MM.1S (cell line): Measurements from ENCODE around the gene MYRIP.

Experiments used
- DNase-seq: peaks from one replicate; pipeline ENCODE4 v3.0.0-alpha.2; 2015
- H2AFZ ChIP-seq: fragments of 300-600 bp; sonication (generic); 2 replicates; pipeline ENCODE4 v1.6.0; 2016; ENCODE audit warnings: antibody characterized with exemption, low read length
- H3F3A ChIP-seq: fragments of 300-600 bp; sonication (generic); 2 replicates; pipeline ENCODE4 v1.6.1; 2016; ENCODE audit warnings: mild to moderate bottlenecking, antibody characterized with exemption, low read length, moderate library complexity, mixed read lengths; ENCODE audit not compliant: insufficient read depth
- H3K27ac ChIP-seq: fragments of 300-600 bp; sonication (generic); 2 replicates; pipeline ENCODE4 v1.5.1; 2016; ENCODE audit warnings: mild to moderate bottlenecking, low read length
- H3K27me3 ChIP-seq: fragments of 300-600 bp; sonication (generic); replicated peaks from 2 replicates; pipeline ENCODE4 v1.6.0; 2016; ENCODE audit warnings: low read length; ENCODE audit not compliant: insufficient read depth
- H3K36me3 ChIP-seq: fragments of 300-600 bp; sonication (generic); replicated peaks from 2 replicates; pipeline ENCODE4 v1.6.1; 2016; ENCODE audit warnings: mild to moderate bottlenecking, low read length, mixed read lengths; ENCODE audit not compliant: insufficient read depth
- H3K4me1 ChIP-seq: fragments of 300-600 bp; sonication (generic); 2 replicates; pipeline ENCODE4 v1.6.1; 2016; ENCODE audit warnings: low read length, mixed read lengths
- H3K4me2 ChIP-seq: fragments of 300-600 bp; sonication (generic); 2 replicates; pipeline ENCODE4 v1.6.0; 2016; ENCODE audit warnings: low read depth, low read length
- H3K4me3 ChIP-seq: fragments of 300-600 bp; sonication (generic); 2 replicates; pipeline ENCODE4 v1.5.1; 2016; ENCODE audit warnings: low read length, mixed read lengths
- H3K79me2 ChIP-seq: fragments of 300-600 bp; sonication (generic); 2 replicates; pipeline ENCODE4 v1.6.1; 2016; ENCODE audit warnings: mixed run types, low read length, mixed read lengths
- H3K9ac ChIP-seq: fragments of 300-600 bp; sonication (generic); 2 replicates; pipeline ENCODE4 v1.6.1; 2016; ENCODE audit warnings: low read length, mixed read lengths
- H3K9me2 ChIP-seq: fragments of 300-600 bp; sonication (generic); replicated peaks from 2 replicates; pipeline ENCODE4 v1.6.1; 2016; ENCODE audit warnings: mild to moderate bottlenecking, low read length, mixed read lengths; ENCODE audit not compliant: insufficient read depth
- H3K9me3 ChIP-seq: fragments of 300-600 bp; sonication (generic); replicated peaks from 2 replicates; pipeline ENCODE4 v1.6.1; 2016; ENCODE audit warnings: mild to moderate bottlenecking, low read length, mixed read lengths; ENCODE audit not compliant: insufficient read depth
- H4K20me1 ChIP-seq: fragments of 300-600 bp; sonication (generic); 2 replicates; pipeline ENCODE4 v1.6.1; 2016; ENCODE audit warnings: mild to moderate bottlenecking, low read length, moderate library complexity, mixed read lengths; ENCODE audit not compliant: insufficient read depth
- CTCF ChIP-seq: fragments of 300-600 bp; sonication (generic); IDR thresholded peaks from 2 replicates; pipeline ENCODE4 v1.5.1; 2016; ENCODE audit warnings: antibody characterized with exemption, low read length, mixed read lengths
- EZH2 ChIP-seq: fragments of 300-600 bp; sonication (generic); optimal IDR thresholded peaks from 2 replicates; pipeline ENCODE3; 2017; ENCODE audit warnings: low read depth, mild to moderate bottlenecking, antibody characterized with exemption, low read length, mixed read lengths
- EZH2phosphoT487 ChIP-seq: fragments of 300-600 bp; sonication (generic); IDR thresholded peaks from 2 replicates; pipeline ENCODE4 v1.6.1; 2018; ENCODE audit warnings: antibody characterized with exemption, low read length

MYRIP gene

GRCh38 chr3:40190056-40190455 is 380.6 kb downstream of the MYRIP start:
- Histone ChIP-seq H3K4me2 (no peak overlapping the region), H3K9ac (no peak overlapping the region)

GRCh38 chr3:40191251-40191650 is 381.8 kb downstream of the MYRIP start:
- H3K9me2 ChIP-seq = no peaks in the 10 kb centered on the region
- TF ChIP-seq EZH2phosphoT487 (no peak), CTCF (no peak), EZH2 (no peak)
- H3K27me3 ChIP-seq = peaks cover 51% of the 10 kb centered on the region
- H3K9ac ChIP-seq = no peak overlapping the region
- H3K4me3 ChIP-seq = no peak overlapping the region
- no peak for DNase-seq
- no peaks in the 10 kb centered on the region for H3K36me3 ChIP-seq
- no peaks in the 10 kb centered on the region for H3K4me1 ChIP-seq
- no peak overlapping the region for H3K27ac ChIP-seq
- no peaks in the 10 kb centered on the region for H3F3A ChIP-seq
- no peaks in the 10 kb centered on the region for H3K79me2 ChIP-seq
- H4K20me1 ChIP-seq = 0 out of 2 replicates have a peak, but pooled peaks cover 8% of the 10 kb centered on the region
- H3K4me2 ChIP-seq = no peak overlapping the region
- H3K9me3 ChIP-seq = no peaks in the 10 kb centered on the region
- no peak overlapping the region for H2AFZ ChIP-seq

More at GRCh38 chr3:40190056-40190455, 380.6 kb downstream of the MYRIP start:
- Histone ChIP-seq H3K4me1 (0 out of 2 replicates have a peak, but pooled peaks cover 6% of the 10 kb centered on the region), H3F3A (peaks cover 10% of the 10 kb centered on the region), H3K9me3 (no peaks in the 10 kb centered on the region), H3K27ac (no peak overlapping the region), H4K20me1 (0 out of 2 replicates have a peak, but pooled peaks cover 14% of the 10 kb centered on the region), H3K79me2 (no peaks in the 10 kb centered on the region), H3K27me3 (peaks cover 57% of the 10 kb centered on the region), H3K4me3 (no peak overlapping the region), H3K9me2 (no peaks in the 10 kb centered on the region), H2AFZ (no peak overlapping the region), H3K36me3 (no peaks in the 10 kb centered on the region)
- no peak for TF ChIP-seq CTCF
- TF ChIP-seq EZH2 = no peak
- TF ChIP-seq EZH2phosphoT487 = no peak
- DNase-seq = no peak

GRCh38 chr3:40191850-40192448 is 382.5 kb downstream of the MYRIP start:
- Histone ChIP-seq H3K9me2 (no peaks in the 10 kb centered on the region), H3K9ac (no peak overlapping the region), H3K36me3 (no peaks in the 10 kb centered on the region), H3K79me2 (no peaks in the 10 kb centered on the region), H3K27ac (no peak overlapping the region), H3K27me3 (peaks cover 44% of the 10 kb centered on the region), H3K9me3 (no peaks in the 10 kb centered on the region), H3F3A (no peaks in the 10 kb centered on the region), H3K4me3 (no peak overlapping the region), H4K20me1 (0 out of 2 replicates have a peak, but pooled peaks cover 4% of the 10 kb centered on the region), H3K4me1 (no peaks in the 10 kb centered on the region), H2AFZ (no peak overlapping the region), H3K4me2 (no peak overlapping the region)
- TF ChIP-seq CTCF = peak; percentile 74
- TF ChIP-seq EZH2 = no peak
- peak; percentile 60 for DNase-seq
